SKM-1 treated with dmso at 0.1 percent for 144 hours (cell line): ENCODE results near the gene INTS15.
"Not testable (repeated sequence)": the region's sequence is repeated elsewhere in the genome, so short reads cannot be mapped to it uniquely, and the experiment has no call there.

ENCODE experiments used
- DNase-seq: peaks from one replicate; lab custom pipeline; 2025; ENCODE audit not compliant: unreplicated experiment; lab: John Stamatoyannopoulos, UW

INTS15 gene

GRCh38 chr7:6576867-6577368, 12.9 kb upstream of the INTS15 start:
- DNase-seq = not testable (repeated sequence)

GRCh38 chr7:6577369-6578113, 12.3 kb upstream of the INTS15 start, which contains the start of gene ZDHHC4:
TSS of gene ZDHHC4 (plus strand) at chr7:6577454. CDS start at chr7:6580562, 3,108 bp downstream.
- peak; percentile 75 for DNase-seq

- DNase-seq = no peak
Observed at GRCh38 chr7:6578114-6579084, 11.4 kb upstream of the INTS15 start.

- DNase-seq = peak; percentile 32
Observed at GRCh38 chr7:6579446-6579845, 10.4 kb upstream of the INTS15 start.

- not testable (repeated sequence) for DNase-seq
Observed at GRCh38 chr7:6585746-6586432, 3.9 kb upstream of the INTS15 start.

DNA sequence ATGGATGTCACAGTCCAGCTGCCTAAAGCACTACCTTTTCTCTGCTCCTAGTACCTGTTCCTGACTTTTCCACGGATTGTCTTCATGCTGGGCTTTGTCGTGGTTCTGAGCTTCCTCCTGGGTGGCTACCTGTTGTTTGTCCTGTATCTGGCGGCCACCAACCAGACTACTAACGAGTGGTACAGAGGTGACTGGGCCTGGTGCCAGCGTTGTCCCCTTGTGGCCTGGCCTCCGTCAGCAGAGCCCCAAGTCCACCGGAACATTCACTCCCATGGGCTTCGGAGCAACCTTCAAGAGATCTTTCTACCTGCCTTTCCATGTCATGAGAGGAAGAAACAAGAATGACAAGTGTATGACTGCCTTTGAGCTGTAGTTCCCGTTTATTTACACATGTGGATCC, 1.3 kb upstream of the INTS15 start:
- DNase-seq = no peak

- no peak for DNase-seq
Observed at GRCh38 chr7:6589151-6589828, 531 bp upstream of the INTS15 start.

- DNase-seq = peak; percentile 37
Observed at GRCh38 chr7:6590645-6591110, 857 bp downstream of the INTS15 start.

- DNase-seq = no peak
Observed at GRCh38 chr7:6600093-6600492, 10.3 kb downstream of the INTS15 start.

GRCh38 chr7:6604458-6604857, 14.6 kb downstream of the INTS15 start:
- no peak for DNase-seq

DNA sequence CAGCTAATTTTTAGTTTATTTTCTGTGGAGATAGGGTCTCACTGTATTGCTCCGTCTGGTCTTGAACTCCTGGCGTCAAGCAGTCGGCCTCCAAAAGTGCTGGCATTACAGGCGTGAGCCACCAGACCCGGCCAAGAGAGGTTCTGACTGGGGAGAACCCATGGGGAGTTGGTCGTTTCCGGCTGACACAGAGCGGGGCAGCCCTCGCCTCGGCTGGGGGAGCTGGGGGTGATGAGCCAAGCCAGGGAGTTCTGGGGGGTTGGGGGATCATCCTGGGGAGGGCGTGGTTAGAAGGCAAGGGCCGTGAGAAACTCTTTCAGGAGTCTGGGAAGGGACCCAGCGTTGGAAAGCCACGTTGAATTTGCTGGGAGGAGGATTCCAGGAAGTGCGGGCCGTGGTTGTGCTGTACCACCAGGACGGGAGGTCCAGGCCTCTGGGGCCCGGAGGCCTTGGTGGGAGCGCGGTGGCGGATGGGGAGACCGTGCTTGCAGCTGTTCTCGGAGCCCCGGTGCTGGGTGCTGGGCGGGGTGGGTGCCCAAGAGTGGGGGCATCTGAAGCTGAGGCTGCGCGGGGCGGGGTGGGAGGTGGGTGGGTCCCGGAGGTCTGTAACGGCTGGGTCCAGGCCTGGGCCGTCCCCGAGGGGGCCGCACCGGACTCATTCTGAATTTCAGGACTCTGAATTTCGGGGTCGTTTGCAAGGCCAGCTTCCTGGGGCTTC, 17.2 kb downstream of the INTS15 start:
- no peak for DNase-seq

DNA sequence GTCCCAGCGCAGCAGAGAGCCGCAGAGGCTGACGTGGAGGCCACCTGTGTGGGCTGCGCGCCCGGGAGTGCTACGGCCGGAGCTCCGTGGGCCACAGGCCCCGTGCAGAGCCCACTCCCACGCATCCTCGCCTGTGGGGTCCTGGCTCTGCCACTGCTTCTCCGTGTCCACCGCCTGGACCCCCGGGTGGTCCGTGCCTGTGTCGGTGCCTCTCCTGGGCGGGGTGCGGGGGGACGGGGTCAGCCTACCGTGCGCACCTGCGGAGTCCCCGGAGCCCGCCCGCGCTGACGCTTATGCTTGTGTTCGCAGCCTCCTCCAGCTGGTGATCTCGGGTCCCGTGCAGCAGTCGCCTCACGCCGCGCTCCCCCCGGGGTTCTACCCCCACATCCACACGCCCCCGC, 17.8 kb downstream of the INTS15 start:
- DNase-seq = no peak

GRCh38 chr7:6608081-6608480, 18.3 kb downstream of the INTS15 start:
- no peak for DNase-seq

DNA sequence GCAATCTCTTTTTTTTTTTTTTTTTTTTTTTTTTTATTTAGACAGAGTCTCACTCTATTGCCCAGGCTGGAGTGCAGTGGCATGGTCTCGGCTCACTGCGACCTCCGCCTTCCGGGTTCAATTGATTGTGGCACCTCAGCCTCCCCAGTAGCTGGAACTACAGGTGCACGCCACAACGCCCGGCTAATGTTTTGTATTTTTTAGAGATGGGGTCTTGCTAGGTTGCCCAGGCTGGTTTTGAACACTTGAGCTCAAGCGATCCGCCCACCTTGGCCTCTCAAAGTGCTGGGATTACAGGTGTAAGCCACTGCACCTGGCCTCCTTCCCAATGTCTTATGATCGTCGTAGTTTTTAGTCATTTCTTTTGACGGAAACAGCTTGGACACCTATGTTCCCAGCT, 19.0 kb downstream of the INTS15 start:
- no peak for DNase-seq

DNA sequence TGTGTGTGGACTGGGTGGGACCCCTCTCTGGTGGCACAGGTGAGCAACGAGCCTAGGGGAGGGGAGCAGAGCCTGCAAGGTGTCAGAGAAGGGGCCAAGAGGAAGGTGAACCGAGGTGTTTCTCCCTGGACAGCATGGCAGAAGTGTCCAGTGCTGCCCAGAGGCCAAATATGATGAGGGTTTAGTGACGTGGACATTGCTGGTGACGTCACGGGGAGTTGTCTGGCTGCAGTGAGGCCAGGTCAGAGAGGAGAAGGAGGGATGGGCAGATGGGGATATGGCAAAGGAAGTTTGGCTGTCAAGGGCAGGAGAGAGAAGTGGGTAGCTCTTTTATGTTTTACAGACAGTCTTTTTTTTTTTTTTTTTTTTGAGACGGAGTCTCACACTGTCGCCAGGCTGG, 23.0 kb downstream of the INTS15 start:
- DNase-seq = no peak

DNA sequence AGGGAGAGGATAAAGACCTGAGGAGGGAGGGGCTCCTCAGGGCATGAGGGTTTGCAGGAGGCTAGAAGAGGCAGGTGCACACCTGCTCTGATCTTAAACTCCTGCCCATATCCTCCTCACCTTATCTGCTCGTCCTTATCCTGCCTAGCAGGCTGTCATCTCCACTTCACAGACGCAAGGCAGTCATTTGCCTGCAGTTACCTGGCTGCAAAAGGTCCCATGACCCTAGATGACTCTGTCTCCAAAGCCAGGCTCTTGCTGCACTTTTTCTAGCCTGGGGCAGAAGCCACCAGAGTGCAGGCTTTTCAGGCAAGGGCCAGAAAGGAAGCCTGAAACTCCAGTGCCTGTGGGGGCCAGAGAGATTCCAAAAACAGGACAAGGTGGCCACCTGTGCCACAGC, 23.9 kb downstream of the INTS15 start:
- DNase-seq = no peak

GRCh38 chr7:6614953-6615722, 25.3 kb downstream of the INTS15 start, which contains the start of gene ZNF853:
TSS of gene ZNF853 (plus strand) at chr7:6615610. CDS start at chr7:6616175, 565 bp downstream.
- DNase-seq = no peak

GRCh38 chr7:6615723-6616555, 26.1 kb downstream of the INTS15 start:
- DNase-seq = no peak
